ENCODE data around the gene LMOD3. TPM values are rescaled to one million over a fixed set of nuclear protein-coding genes. Genes with fewer than 3 reads are reported as not detected.

The LMOD3 gene
- total RNA-seq, result not detected
- under 1 TPM in 1 of 2 donors, not detected in 1; 0.05 TPM for polyA plus RNA-seq
- not detected for total RNA-seq

DNA sequence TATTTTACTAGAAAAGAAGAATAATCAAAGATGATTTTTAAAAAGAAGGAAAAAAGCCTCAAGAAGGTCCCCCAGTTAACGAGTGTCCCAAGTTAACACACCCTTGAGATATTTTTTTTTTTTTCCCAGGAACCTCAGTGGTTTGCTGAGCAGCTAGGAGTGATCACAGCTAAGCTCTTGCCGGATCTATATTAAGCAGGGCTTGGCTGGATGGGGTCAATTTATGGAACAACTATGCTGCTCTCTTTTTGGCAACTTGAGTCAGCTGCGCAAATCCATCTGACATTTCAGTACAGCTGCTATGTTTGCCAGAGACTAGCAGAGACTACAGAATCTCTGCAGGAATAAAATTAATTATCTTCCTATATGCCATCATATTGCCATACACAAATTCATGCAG, at the start of gene LMOD3:
Gene LMOD3 (minus strand): TSS at position 193 of the 400 bp plus-strand sequence. CDS start 209 bp downstream, outside the sequence.
- Mint-ChIP-seq H3K9me3 (peaks cover 0 to 2% (median 0%) of the 10 kb centered on the region in 11 donors), H3K36me3 (peaks cover 0 to 4% (median 0%) of the 10 kb centered on the region in 5 donors), H3K4me1 (peaks cover 1 to 10% (median 6%) of the 10 kb centered on the region in 7 donors), H3K27me3 (peaks cover 0 to 12% (median 7%) of the 10 kb centered on the region in 5 donors), H3K27ac (no peak within 1 kb of the TSS), H3K4me3 (no peak within 1 kb of the TSS)
- H3K4me3 ChIP-seq (ENCODE audit: low read length), result no peak within 1 kb of the TSS
- H3K9me3 ChIP-seq (ENCODE audit: control insufficient read depth in 2 of 3, low read length in 3 of 3), result no peaks in the 10 kb centered on the region
- ChIA-PET CTCF (interaction anchor here (1.0 to 4.6 kb wide), 4 partner anchors 15 to 183 kb away, joined by 3 to 29 read pairs (median 10); no protein-coding TSS in a partner anchor), POLR2A (no interaction called here)
- no peaks in the 10 kb centered on the region for H3K27me3 ChIP-seq (ENCODE audit: control insufficient read depth in 2 of 2, insufficient read depth in 2 of 2, low read length in 2 of 2)
- intact Hi-C loops (cut with micrococcal nuclease), result no loop called here
- no peaks in the 10 kb centered on the region for H3K4me1 ChIP-seq (ENCODE audit: control insufficient read depth in 2 of 2, insufficient read depth in 2 of 2, low read length in 2 of 2)
- no peak for ATAC-seq
- no peak for DNase-seq
- no peaks in the 10 kb centered on the region for H3K36me3 ChIP-seq (ENCODE audit: control insufficient read depth in 2 of 3, insufficient read depth in 3 of 3, low read length in 3 of 3)
- H3K27ac ChIP-seq (ENCODE audit: low read depth, low read length), result no peak within 1 kb of the TSS

DNA sequence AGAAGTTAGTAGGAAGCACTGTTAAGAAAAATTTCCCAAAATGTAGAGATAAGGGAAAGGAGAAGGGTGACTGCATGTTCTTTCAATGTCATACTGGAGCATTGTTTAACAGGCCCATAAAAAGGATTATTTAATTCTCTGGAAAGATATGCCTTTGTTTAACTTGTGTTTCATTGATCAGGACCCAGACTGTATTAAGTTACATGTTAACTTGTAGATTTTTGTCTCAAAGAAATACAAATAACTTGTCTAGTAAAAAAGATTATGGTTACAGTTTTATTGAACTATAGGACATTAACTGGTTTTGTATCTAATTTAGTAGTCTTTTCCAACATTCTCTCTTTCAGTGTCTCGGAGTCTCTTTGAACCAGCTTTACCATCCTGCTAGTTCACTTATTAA, 49.7 kb upstream of the LMOD3 start:
- H3K27ac ChIP-seq (ENCODE audit: low read depth, low read length), result no peak overlapping the region
- no peaks in the 10 kb centered on the region for H3K36me3 ChIP-seq (ENCODE audit: control insufficient read depth in 2 of 3, insufficient read depth in 3 of 3, low read length in 3 of 3)
- H3K27me3 ChIP-seq (ENCODE audit: control insufficient read depth in 2 of 2, insufficient read depth in 2 of 2, low read length in 2 of 2), result no peaks in the 10 kb centered on the region
- ChIA-PET CTCF (interaction anchor here (0.6 to 1.3 kb wide), 2 partner anchors 9 to 11 kb away, joined by 3 to 4 read pairs; no protein-coding TSS in a partner anchor), POLR2A (no interaction called here)
- Mint-ChIP-seq H3K27me3 (no peaks in the 10 kb centered on the region), H3K27ac (no peak overlapping the region), H3K36me3 (peaks cover 0 to 16% (median 5%) of the 10 kb centered on the region in 5 donors), H3K4me3 (no peak overlapping the region), H3K9me3 (no peaks in the 10 kb centered on the region), H3K4me1 (peaks cover 0 to 8% (median 0%) of the 10 kb centered on the region in 7 donors)
- DNase-seq (no peak), ATAC-seq (no peak)
- no peaks in the 10 kb centered on the region for H3K4me1 ChIP-seq (ENCODE audit: control insufficient read depth in 2 of 2, insufficient read depth in 2 of 2, low read length in 2 of 2)
- intact Hi-C loops (cut with micrococcal nuclease), result loop anchor here in 1 of 2 donors (5.0 kb wide), 1 partner anchor 80 kb away; no protein-coding TSS in a partner anchor
- no peaks in the 10 kb centered on the region for H3K9me3 ChIP-seq (ENCODE audit: control insufficient read depth in 2 of 3, low read length in 3 of 3)
- H3K4me3 ChIP-seq (ENCODE audit: low read length), result no peak overlapping the region

DNA sequence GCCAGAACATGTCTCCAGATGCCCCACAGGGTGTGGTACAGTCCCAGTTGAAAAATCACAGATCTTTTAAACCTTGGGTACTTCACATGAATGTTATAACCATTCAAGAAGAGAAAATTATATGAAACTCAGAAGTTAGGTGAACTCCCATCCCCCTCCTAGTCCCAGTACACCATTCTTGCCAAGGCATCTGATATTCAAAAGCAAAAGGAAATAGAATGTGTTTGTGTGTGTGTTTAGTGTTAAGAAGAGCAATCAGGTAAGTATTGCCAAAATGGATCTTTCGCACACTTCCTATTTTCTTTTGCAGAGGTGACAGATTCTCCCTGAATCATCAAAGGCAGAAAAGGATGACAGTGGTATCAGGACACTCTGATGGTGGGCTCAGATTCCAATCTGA, 44.1 kb upstream of the LMOD3 start:
- POLR2A ChIA-PET, result no interaction called here

DNA sequence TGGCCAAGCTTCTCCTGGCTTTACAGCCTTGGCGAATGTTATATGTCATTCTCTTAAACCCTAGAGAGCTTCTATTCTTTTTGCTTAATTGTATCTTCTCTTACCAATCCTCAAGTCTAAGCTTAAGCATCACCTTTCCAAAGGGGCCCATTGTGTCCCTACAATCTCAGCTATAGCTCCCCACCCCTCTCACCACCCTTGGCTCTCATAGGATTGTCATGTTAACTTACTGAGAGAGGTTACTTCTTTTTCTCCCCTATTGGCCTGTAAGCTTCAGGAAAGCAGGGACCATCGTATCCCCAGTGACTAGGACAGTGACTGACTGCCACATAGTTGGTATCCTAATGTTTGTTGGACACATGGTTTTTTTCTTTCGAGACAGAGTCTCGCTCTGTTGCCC, 43.3 kb upstream of the LMOD3 start:
- H3K9me3 ChIP-seq (ENCODE audit: control insufficient read depth in 2 of 3, low read length in 3 of 3), result no peaks in the 10 kb centered on the region
- no peak for ATAC-seq
- H3K4me3 ChIP-seq (ENCODE audit: low read length), result no peak overlapping the region
- no peaks in the 10 kb centered on the region for H3K27me3 ChIP-seq (ENCODE audit: control insufficient read depth in 2 of 2, insufficient read depth in 2 of 2, low read length in 2 of 2)
- Mint-ChIP-seq H3K4me1 (peaks cover 0 to 11% (median 0%) of the 10 kb centered on the region in 7 donors), H3K27ac (no peak overlapping the region), H3K27me3 (no peaks in the 10 kb centered on the region), H3K36me3 (no peaks in the 10 kb centered on the region), H3K4me3 (no peak overlapping the region), H3K9me3 (no peaks in the 10 kb centered on the region)
- ChIA-PET CTCF (interaction anchor here (0.6 to 1.0 kb wide), 2 partner anchors 10 to 162 kb away, joined by 3 to 4 read pairs; no protein-coding TSS in a partner anchor), POLR2A (interaction anchor here (0.5 kb wide), 1 partner anchor 140 kb away, joined by 3 read pairs; no protein-coding TSS in a partner anchor)
- no peak for DNase-seq
- no peaks in the 10 kb centered on the region for H3K36me3 ChIP-seq (ENCODE audit: control insufficient read depth in 2 of 3, insufficient read depth in 3 of 3, low read length in 3 of 3)
- intact Hi-C loops (cut with micrococcal nuclease), result loop anchor here in 1 of 2 donors (10.0 kb wide), 1 partner anchor 1189 kb away; no protein-coding TSS in a partner anchor
- no peaks in the 10 kb centered on the region for H3K4me1 ChIP-seq (ENCODE audit: control insufficient read depth in 2 of 2, insufficient read depth in 2 of 2, low read length in 2 of 2)
- no peak overlapping the region for H3K27ac ChIP-seq (ENCODE audit: low read depth, low read length)

More for the DNA sequence above, 44.1 kb upstream of the LMOD3 start:
- no peak overlapping the region for H3K4me3 ChIP-seq (ENCODE audit: low read length)
- peaks cover 0 to 3% (median 0%) of the 10 kb centered on the region in 5 donors for H3K36me3 Mint-ChIP-seq
- no peak for ATAC-seq
- H3K9me3 ChIP-seq (ENCODE audit: control insufficient read depth in 2 of 3, low read length in 3 of 3), result no peaks in the 10 kb centered on the region
- no peaks in the 10 kb centered on the region for H3K4me1 ChIP-seq (ENCODE audit: control insufficient read depth in 2 of 2, insufficient read depth in 2 of 2, low read length in 2 of 2)
- DNase-seq, result no peak
- CTCF ChIA-PET, result no interaction called here
- H3K4me1 Mint-ChIP-seq, result peaks cover 0 to 10% (median 0%) of the 10 kb centered on the region in 7 donors
- H3K4me3 Mint-ChIP-seq, result no peak overlapping the region
- H3K9me3 Mint-ChIP-seq, result no peaks in the 10 kb centered on the region
- no peak overlapping the region for H3K27ac Mint-ChIP-seq
- no peaks in the 10 kb centered on the region for H3K27me3 Mint-ChIP-seq
- no peaks in the 10 kb centered on the region for H3K36me3 ChIP-seq (ENCODE audit: control insufficient read depth in 2 of 3, insufficient read depth in 3 of 3, low read length in 3 of 3)
- no peak overlapping the region for H3K27ac ChIP-seq (ENCODE audit: low read depth, low read length)
- intact Hi-C loops (cut with micrococcal nuclease), result loop anchor here in 1 of 2 donors (10.0 kb wide), 1 partner anchor 1188 kb away; no protein-coding TSS in a partner anchor
- no peaks in the 10 kb centered on the region for H3K27me3 ChIP-seq (ENCODE audit: control insufficient read depth in 2 of 2, insufficient read depth in 2 of 2, low read length in 2 of 2)

DNA sequence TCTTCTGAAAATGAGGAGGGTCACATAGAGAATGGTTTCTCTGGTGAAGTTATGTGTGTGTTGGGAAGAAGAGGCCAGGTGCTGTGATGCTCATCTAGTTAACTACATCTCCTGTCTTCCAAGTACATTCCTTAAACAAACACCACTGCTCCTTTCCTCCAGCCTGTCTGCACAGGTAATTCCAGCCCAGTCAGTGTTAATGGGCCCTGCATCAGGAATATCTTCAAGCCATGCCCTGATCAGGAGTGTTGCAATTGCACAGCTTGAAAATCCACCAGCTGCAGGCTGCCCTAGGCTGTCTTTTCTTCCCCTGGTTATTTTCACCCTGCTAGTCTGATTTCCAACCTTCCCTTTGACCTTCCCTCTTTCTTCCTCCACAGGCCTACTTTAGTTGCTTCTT, 41.9 kb upstream of the LMOD3 start:
- no peak for ATAC-seq
- Mint-ChIP-seq H3K4me1 (peaks cover 0 to 15% (median 0%) of the 10 kb centered on the region in 7 donors), H3K27me3 (peaks cover 0 to 4% (median 0%) of the 10 kb centered on the region in 5 donors), H3K27ac (peak overlapping the region in 1 of 9 donors; percentile 29), H3K9me3 (no peaks in the 10 kb centered on the region), H3K36me3 (no peaks in the 10 kb centered on the region), H3K4me3 (no peak overlapping the region)
- ChIA-PET POLR2A (no interaction called here), CTCF (interaction anchor here (0.8 kb wide), 1 partner anchor 142 kb away, joined by 3 read pairs; no protein-coding TSS in a partner anchor)
- Histone ChIP-seq H3K4me3 (ENCODE audit: low read length) (no peak overlapping the region), H3K4me1 (ENCODE audit: control insufficient read depth in 2 of 2, insufficient read depth in 2 of 2, low read length in 2 of 2) (no peaks in the 10 kb centered on the region), H3K36me3 (ENCODE audit: control insufficient read depth in 2 of 3, insufficient read depth in 3 of 3, low read length in 3 of 3) (no peaks in the 10 kb centered on the region), H3K27ac (ENCODE audit: low read depth, low read length) (no peak overlapping the region), H3K9me3 (ENCODE audit: control insufficient read depth in 2 of 3, low read length in 3 of 3) (no peaks in the 10 kb centered on the region), H3K27me3 (ENCODE audit: control insufficient read depth in 2 of 2, insufficient read depth in 2 of 2, low read length in 2 of 2) (no peaks in the 10 kb centered on the region)
- intact Hi-C loops (cut with micrococcal nuclease), result loop anchor here (5.0 to 10.0 kb wide), 2 partner anchors 33 to 1191 kb away; no protein-coding TSS in a partner anchor
- DNase-seq, result no peak

DNA sequence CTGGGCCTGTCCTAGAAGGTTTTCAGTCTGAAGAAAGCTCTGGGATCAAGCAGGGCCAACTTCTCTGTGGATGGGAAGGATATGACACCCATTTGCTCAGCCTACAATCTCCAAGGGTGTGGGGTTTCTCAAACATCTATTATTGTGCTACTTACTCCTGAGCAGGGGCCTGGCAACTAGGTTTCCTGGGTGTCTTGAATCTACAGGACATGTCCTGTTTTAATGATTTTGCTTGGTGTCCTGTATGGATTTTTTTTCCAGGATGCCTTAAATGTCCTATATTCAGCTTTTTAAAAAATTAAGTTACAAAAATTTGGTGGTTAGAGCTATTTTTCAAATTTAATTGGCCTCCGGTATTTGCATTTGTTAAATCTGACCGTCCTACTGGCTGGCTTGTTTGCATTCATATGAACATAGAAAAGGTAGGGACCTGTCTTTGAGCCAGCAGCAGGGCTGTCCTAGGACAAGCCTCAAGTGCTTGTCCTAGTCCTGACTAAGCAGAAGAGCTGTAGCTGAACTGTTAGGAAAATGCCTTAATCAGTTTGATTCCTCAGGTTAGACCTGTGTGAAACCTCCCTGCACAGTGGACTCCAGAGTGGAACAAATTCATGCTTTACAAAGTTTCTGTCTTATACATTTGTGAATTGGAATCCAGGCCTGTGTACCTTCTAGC, 40.0 kb upstream of the LMOD3 start:
- CTCF ChIA-PET, result interaction anchor here (0.7 to 6.8 kb wide), 13 partner anchors 10 to 248 kb away, joined by 3 to 130 read pairs (median 4); no protein-coding TSS in a partner anchor
- intact Hi-C loops (cut with micrococcal nuclease), result loop anchor here (5.0 to 10.0 kb wide), 2 partner anchors 35 to 1192 kb away; no protein-coding TSS in a partner anchor

More for the DNA sequence above, 40.0 kb upstream of the LMOD3 start:
- Mint-ChIP-seq H3K27me3 (peaks cover 0 to 6% (median 0%) of the 10 kb centered on the region in 5 donors), H3K4me1 (peaks cover 0 to 15% (median 0%) of the 10 kb centered on the region in 7 donors), H3K9me3 (no peaks in the 10 kb centered on the region), H3K36me3 (no peaks in the 10 kb centered on the region), H3K27ac (no peak overlapping the region), H3K4me3 (no peak overlapping the region)
- ATAC-seq (no peak), DNase-seq (no peak)
- H3K36me3 ChIP-seq (ENCODE audit: control insufficient read depth in 2 of 3, insufficient read depth in 3 of 3, low read length in 3 of 3), result no peaks in the 10 kb centered on the region
- no peaks in the 10 kb centered on the region for H3K9me3 ChIP-seq (ENCODE audit: control insufficient read depth in 2 of 3, low read length in 3 of 3)
- H3K27me3 ChIP-seq (ENCODE audit: control insufficient read depth in 2 of 2, insufficient read depth in 2 of 2, low read length in 2 of 2), result no peaks in the 10 kb centered on the region
- H3K4me1 ChIP-seq (ENCODE audit: control insufficient read depth in 2 of 2, insufficient read depth in 2 of 2, low read length in 2 of 2), result no peaks in the 10 kb centered on the region
- no peak overlapping the region for H3K4me3 ChIP-seq (ENCODE audit: low read length)
- H3K27ac ChIP-seq (ENCODE audit: low read depth, low read length), result no peak overlapping the region
- POLR2A ChIA-PET, result interaction anchor here (1.3 kb wide), 1 partner anchor 142 kb away, joined by 4 read pairs; no protein-coding TSS in a partner anchor
